Ovary (tissue), 10 donors: ENCODE results near the gene ERC1. TPM values are rescaled to one million over a fixed set of nuclear protein-coding genes. Genes with fewer than 3 reads are reported as not detected.

ENCODE experiments used
- DNase-seq, 5 donors: peaks; one replicate each; pipeline ENCODE4 v3.0.0-alpha.2; 2019 to 2020
- H3K27ac ChIP-seq, 2 donors: fragments of 200-600 bp; one replicate each; pipeline versions ENCODE4 v1.5.1 to v1.8.0; 2019 to 2022
- H3K27me3 ChIP-seq: fragments of 200-600 bp; one replicate; pipeline ENCODE4 v1.8.0; 2022
- H3K36me3 ChIP-seq: fragments of 200-600 bp; sonication (generic); one replicate; pipeline ENCODE4 v1.5.1; 2019
- H3K4me1 ChIP-seq: one replicate; pipeline ENCODE4 v1.8.1; 2013; ENCODE audit warnings: mild to moderate bottlenecking, moderate library complexity; ENCODE audit not compliant: insufficient read depth
- H3K4me3 ChIP-seq: fragments of 200-600 bp; sonication (generic); one replicate; pipeline ENCODE4 v1.5.1; 2017
- H3K9me3 ChIP-seq, 2 donors: fragments of 200-600 bp in 1 of 2; sonication (generic) in 1 of 2; one replicate each; pipeline versions ENCODE4 v1.5.1 to v1.8.1; 2013 to 2019; ENCODE audit warnings: mild to moderate bottlenecking in 1 of 2, moderate library complexity in 1 of 2
- CTCF ChIP-seq, 3 donors: fragments of 450-650 bp in 2 of 3; fragments of 200-600 bp in 1 of 3; IDR thresholded peaks; one replicate each; pipeline versions ENCODE4 v1.5.1 to v1.8.0; 2016 to 2022; ENCODE audit warnings: antibody characterized with exemption in 3 of 3, mild to moderate bottlenecking in 1 of 3
- EP300 ChIP-seq: sonication (generic); formaldehyde crosslinking; IDR thresholded peaks from one replicate; pipeline ENCODE4 v1.6.1; 2017; ENCODE audit warnings: antibody characterized with exemption
- POLR2A ChIP-seq: fragments of 450-650 bp; IDR thresholded peaks from one replicate; pipeline ENCODE4 v1.6.1; 2017; ENCODE audit warnings: antibody characterized with exemption, mild to moderate bottlenecking, moderate library complexity
- WGBS, 3 donors: extraction: QIAGEN DNeasy Blood & Tissue Kit in 1 of 3; methylation state at CpG; one replicate each; pipeline versions ENCODE4 v1.1.5 to v1.1.7; 2013 to 2017; 5-methylcytosine and 5-hydroxymethylcytosine counted together
- intact Hi-C, 4 donors: fragments of 100-400 bp; cut with DNase I; formaldehyde crosslinking; loops; one replicate each; pipeline versions ENCODE4 v1.11.0 to v1.15.1; 2022 to 2023
- long read RNA-seq, 3 donors: library from polyadenylated mRNA in 2 of 3; unstranded in 2 of 3; transcript quantifications; one replicate each; pipeline ENCODE4 v2.0.0 and lab custom pipeline, GENCODE V29; 2021 to 2026
- polyA plus RNA-seq, 2 donors: library from polyadenylated mRNA; stranded (reverse); fragments of 200-250 nt in 1 of 2; fragments of 350-450 nt in 1 of 2; fragmentation: Illumina TruSeq in 1 of 2; extraction: RNeasy Lipid Tissue Mini Kit (QIAGEN cat#74804) in 1 of 2; gene quantifications; one replicate each; pipeline ENCODE4 v1.2.3, GENCODE V29; 2013 to 2014
- total RNA-seq, 7 donors: library from RNA; depleted of rRNA in 2 of 7; stranded (reverse); fragments of >200 nt in 2 of 7; fragmentation: NEBNext Ultra II Directional in 3 of 7; extraction: Animal tissue kit (Norgen Biotek cat#: 25700) in 3 of 7; gene quantifications; one replicate each; pipeline versions ENCODE4 v1.1.0 to v1.2.4, GENCODE V29; 2016 to 2023
- donor health status: DM: no; HTN: no; CAD: no; lungs with moderate emphysema.
- donor health status: DM: no; HTN: no; CAD: no.
- donor health status: Bipolar disorder and iron deficiency.
- donor health status: DM: yes; HTN: yes; CAD: no.
- donor health status: DM: no; HTN: no; CAD: no.
- donor health status: DM: yes; HTN: yes; CAD: no.

ERC1 gene
- total RNA-seq, result 10 to 100 TPM; 22.6 to 65.2 (median 54.3) TPM
- polyA plus RNA-seq, result 10 to 100 TPM; 10.4 to 32.2 TPM
- long read RNA-seq, donor 1, partial matches to known transcripts, result 100 of 146 reads
- long read RNA-seq, donor 1, other reads (novel, unspliced or antisense), result 46 of 146 reads
- long read RNA-seq, donor 2, result 0 reads
- long read RNA-seq, donor 3, partial matches to known transcripts, result 6 of 32 reads
- long read RNA-seq, donor 3, other reads (novel, unspliced or antisense), result 26 of 32 reads

DNA sequence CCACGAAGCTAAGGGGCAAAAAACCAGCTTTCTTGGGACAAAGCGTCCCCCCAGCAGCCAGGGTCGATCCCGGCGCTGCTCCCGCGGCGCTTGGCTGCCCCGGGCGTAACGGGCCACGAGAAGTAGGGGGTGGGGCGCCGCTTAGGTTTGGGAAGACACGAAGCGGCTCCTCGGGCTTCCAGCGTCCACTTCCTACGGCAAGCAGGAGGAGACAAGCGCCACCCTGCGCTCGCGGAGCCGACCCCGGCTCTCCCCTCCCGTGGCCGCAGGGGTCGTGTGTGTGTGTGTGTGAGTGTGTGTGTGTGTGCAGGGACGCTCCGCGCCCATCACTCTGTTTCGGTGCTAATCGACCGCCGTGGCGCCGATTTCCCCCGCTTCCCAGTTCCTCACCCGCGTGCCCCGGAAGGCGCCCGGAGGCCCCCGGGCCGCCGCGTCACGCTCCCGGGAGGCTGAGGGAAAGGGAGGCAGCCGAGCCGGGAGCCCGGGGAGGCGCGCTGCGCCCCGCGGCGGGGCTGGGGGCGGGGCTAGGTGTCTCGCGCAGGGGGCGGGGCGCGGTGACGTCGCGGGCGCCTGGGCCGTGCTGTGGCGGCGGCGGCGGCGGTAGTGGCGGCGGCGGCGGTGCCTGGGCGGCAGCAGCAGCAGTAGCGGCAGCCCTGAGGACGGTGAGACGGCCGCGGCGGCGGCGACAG lies at the start of gene ERC1:
ERC1 (plus strand) TSS at position 563 of the 689 bp plus-strand sequence. CDS start 36,681 bp downstream, outside the sequence.
- TF ChIP-seq EP300, result no peak
- peak in 2 of 3 donors; percentile 22 to 31 for TF ChIP-seq CTCF (IDR thresholded peaks at IDR 0.05)
- TF ChIP-seq POLR2A, result peak; percentile 67
- peaks cover 9% of the 10 kb centered on the region for H3K4me1 ChIP-seq
- no peaks in the 10 kb centered on the region for H3K9me3 ChIP-seq
- peak within 1 kb of the TSS; percentile 88 to 96 for H3K27ac ChIP-seq
- WGBS, 3 donors, result 0% methylated on average over 60 to 87 of the region's 87 CpGs
- peak; percentile 89 to 93 (median 90) for DNase-seq
- no peaks in the 10 kb centered on the region for H3K36me3 ChIP-seq
- H3K27me3 ChIP-seq, result no peaks in the 10 kb centered on the region
- intact Hi-C loops, result no loop called here
- H3K4me3 ChIP-seq, result peak within 1 kb of the TSS; percentile 57

DNA sequence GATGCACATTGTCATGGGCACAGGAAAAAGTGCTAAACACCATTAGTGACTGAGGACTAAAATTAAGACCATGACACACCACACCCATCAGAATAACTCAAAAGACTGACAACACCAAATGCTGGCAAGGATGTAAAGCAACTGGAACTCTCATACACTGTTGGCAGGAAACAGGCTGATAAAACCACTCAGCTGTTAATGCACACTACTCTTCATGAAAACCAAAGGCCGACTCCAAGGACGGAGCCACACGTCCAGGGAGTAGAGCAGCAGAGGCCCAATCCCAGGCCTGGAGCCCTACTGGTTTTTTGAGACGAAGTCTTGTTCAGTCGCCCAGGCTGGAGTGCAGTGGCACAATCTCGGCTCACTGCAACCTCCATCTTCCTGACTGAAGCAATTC lies 48.0 kb upstream of the ERC1 start:
- TF ChIP-seq EP300 (no peak), CTCF (IDR thresholded peaks at IDR 0.05) (no peak), POLR2A (no peak)
- no peaks in the 10 kb centered on the region for H3K9me3 ChIP-seq
- no peaks in the 10 kb centered on the region for H3K36me3 ChIP-seq
- no peaks in the 10 kb centered on the region for H3K27me3 ChIP-seq
- intact Hi-C loops, result no loop called here
- no peak for DNase-seq
- peaks cover 3% of the 10 kb centered on the region for H3K4me1 ChIP-seq
- H3K4me3 ChIP-seq, result no peak overlapping the region
- 83 to 94% (median 84%) methylated on average over 6 of the region's 6 CpGs for WGBS, 3 donors
- H3K27ac ChIP-seq, result no peak overlapping the region

GRCh38 chr12:944211-944610 lies 46.8 kb upstream of the ERC1 start:
- Histone ChIP-seq H3K36me3 (no peaks in the 10 kb centered on the region), H3K4me1 (peaks cover 9% of the 10 kb centered on the region), H3K9me3 (no peaks in the 10 kb centered on the region), H3K27me3 (no peaks in the 10 kb centered on the region), H3K4me3 (no peak overlapping the region), H3K27ac (no peak overlapping the region)
- TF ChIP-seq EP300 (no peak), POLR2A (no peak), CTCF (IDR thresholded peaks at IDR 0.05) (no peak)
- intact Hi-C loops, result no loop called here
- 36 to 49% (median 38%) methylated on average over 7 of the region's 7 CpGs for WGBS, 3 donors
- no peak for DNase-seq

GRCh38 chr12:946212-946611 lies 44.8 kb upstream of the ERC1 start:
- Histone ChIP-seq H3K9me3 (no peaks in the 10 kb centered on the region), H3K36me3 (no peaks in the 10 kb centered on the region), H3K4me1 (peaks cover 12% of the 10 kb centered on the region), H3K27me3 (no peaks in the 10 kb centered on the region), H3K4me3 (no peak overlapping the region), H3K27ac (no peak overlapping the region)
- intact Hi-C loops, result loop anchor here in 1 of 4 donors (5.0 kb wide), 1 partner anchor 374 kb away; no protein-coding TSS in a partner anchor
- TF ChIP-seq POLR2A, result no peak
- TF ChIP-seq CTCF (IDR thresholded peaks at IDR 0.05), result no peak
- TF ChIP-seq EP300, result no peak
- DNase-seq, result no peak
